GM19240 (cell line): ENCODE measurements around the gene PRCC.
"Not testable (repeated sequence)": the region's sequence is repeated elsewhere in the genome, so short reads cannot be mapped to it uniquely, and the experiment has no call there.

ENCODE experiments used
- DNase-seq: peaks from one replicate; pipeline ENCODE4 v3.0.0; 2011; ENCODE audit warnings: low spot score; ENCODE audit not compliant: insufficient read length

The PRCC gene

DNA sequence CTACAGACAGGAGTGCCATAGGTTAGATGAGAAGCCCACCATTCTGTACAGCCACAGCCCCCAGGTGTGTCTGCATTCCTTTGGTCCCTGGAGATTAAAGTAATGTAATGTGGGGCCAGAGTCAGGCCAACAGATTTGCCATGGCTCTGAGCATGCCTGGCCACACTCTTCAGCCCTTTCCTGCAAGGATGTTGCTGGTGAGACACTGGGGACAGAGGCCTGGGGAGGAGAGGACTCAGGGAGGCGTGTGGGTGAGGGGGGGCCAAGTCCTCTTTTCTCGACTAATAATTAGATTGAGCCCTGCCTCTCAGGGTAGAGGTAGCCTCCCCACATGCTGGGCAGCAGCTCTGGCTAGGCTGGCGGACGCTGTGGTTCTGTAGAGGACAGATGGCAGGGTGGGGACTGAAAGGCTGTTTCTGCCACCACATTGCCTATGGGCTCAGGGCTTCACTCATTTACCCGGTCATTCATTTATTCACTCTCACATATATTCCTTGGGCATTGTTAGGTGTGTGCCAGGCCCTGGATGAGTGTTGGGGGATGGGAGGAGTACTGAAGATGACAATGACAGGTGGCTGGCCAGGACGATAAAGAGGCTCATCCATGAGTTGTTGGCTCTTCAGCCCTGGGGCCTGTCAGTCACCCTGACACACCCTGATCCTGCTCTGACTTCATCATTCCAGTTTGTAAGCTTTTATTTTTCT, 7.1 kb upstream of the PRCC start:
- no peak for DNase-seq

DNA sequence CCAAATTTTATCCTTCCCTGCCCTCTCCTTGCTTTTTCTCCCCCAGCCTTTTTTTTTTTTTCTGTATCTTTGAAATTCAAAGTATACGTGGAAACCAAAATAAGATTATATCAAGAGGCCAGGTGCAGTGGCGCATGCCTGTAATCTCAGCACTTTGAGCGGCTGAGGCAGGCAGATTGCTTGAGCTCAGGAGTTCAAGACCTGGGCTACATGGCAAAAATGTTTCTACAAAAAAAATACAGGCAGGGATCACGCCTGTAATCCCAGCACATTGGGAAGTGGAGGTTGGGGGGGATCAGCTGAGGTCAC, 6.6 kb upstream of the PRCC start:
- no peak for DNase-seq

DNA sequence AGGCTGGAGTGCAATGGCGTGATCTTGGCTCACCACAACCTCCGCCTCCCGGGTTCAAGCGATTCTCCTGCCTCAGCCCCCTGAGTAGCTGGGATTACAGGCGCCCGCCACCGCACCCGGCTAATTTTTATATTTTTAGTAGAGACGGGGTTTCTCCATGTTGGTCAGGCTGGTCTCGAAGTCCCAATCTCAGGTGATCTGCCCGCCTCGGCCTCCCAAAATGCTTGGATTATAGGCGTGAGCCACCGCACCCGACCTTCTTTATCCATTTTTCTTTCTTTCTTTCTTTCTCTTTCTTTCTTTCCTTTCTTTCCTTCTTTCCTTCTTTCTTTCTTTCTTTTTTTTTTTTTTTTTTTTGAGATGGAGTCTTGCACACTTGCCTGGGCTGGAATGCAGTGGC, 2.2 kb upstream of the PRCC start:
- not testable (repeated sequence) for DNase-seq

DNA sequence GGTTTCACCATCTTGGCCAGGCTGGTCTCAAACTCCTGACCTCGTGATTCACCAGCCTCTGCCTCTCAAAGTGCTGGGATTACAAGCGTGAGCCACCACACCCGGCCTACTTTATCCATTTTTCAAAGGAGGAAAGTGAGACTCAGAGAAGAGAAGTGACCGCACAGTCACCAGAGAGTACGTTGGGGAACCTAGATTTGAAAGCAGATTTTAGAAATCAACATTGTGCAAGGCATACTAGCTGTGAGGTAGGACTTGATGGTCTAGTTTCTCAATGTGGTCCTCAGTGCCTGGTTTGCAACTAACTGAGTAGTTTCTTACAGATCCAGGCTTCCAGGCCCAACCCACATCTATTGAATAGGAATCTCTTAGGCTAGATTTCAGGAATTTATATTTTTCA, 1.7 kb upstream of the PRCC start:
- no peak for DNase-seq

DNA sequence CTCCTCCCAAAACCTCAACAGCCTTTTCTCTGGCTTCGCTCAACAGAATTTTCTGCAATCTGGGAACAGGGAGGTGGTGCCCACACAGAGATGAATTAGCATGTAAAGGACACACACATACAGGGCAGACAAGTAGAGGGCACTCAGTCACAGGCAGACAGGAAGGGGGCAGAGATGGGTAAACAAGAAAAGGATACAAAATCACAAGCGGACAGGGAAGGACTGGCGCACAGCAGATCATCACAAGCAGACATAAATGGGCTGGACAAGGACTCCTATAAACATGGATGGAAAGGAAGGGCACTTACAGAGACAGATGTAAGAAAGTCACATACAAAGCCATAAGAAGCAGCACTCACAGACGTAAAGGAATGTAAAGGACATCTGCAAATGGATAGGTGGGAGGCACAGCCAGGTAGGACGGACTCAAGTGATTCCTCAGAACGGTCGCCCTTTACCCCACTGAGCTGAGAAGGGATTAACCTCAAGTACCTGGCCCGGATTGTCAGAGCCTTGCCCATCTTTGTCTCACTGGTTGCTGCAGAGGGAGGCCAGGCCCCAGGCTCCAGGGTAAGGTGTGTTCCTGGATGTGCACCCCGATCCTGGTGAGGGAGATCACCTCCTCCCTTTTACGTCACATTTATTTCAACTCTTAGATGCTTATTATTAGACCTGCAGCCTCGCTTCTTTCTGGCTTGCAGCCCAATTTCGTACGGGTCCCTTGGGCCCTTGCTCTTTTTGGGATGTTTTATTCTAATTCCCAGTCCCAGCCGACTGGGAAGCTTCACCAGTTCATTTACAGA, 836 bp upstream of the PRCC start:
- DNase-seq = no peak

DNA sequence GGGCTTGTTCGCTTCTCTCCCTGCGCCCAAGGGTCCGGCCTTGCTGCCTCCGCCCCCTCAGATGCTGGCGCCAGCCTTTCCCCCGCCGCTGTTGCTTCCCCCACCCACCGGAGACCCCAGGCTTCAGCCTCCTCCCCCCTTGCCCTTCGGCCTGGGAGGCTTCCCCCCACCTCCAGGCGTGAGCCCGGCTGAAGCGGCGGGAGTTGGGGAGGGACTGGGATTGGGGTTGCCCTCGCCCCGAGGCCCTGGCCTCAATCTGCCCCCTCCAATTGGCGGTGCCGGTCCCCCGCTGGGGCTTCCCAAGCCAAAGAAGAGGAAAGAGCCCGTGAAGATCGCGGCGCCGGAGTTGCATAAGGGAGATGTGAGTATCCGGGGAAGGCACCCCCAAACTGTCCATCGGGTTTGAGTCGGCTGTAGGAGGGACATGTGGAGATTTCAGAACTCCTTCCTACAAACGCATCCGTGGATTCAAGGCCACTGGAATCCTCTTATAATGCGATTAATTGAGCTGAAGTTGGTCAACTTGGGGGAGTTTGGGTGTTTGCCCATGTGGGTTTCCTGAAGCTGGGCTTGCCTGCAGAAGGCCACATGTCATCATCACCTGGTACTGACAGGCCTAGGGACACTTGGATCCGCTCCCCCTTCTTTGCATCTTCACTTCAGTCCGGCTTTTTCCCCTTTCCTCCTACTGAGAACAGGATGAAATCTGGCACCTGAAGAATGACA, 707 bp downstream of the PRCC start:
- DNase-seq = no peak

DNA sequence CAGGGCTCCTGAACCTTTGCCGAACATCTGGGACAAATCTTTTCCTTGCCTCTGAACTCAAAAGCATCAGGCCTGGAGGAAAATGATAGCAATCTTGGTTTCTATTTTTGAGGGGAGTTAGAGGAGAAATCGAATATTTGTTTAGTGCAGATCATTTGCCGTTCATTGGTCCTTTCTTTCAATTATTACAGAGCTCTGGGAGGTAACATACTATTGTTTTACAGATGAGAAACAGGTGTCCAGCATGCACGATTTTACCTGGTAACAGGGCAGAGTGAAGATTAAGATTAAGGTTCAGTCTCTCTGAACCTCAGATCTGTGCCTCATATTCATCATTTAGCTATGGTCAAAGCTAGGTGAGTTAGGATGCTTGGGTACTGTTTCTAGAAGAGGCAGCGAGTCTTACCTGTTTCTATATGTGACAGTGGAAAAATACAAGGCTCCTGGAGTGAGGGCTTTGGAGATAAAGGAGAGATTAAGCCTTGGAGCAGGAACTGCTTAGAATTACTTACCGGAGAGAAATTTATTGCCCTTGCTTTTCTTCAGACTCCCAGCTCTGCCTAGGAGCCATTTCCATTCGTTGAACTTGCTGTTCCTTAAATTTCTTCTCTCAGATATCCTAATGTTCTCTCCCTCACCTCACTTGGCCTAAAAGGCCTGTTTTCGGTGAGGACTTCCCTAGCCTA, 1.4 kb downstream of the PRCC start:
- DNase-seq = no peak

DNA sequence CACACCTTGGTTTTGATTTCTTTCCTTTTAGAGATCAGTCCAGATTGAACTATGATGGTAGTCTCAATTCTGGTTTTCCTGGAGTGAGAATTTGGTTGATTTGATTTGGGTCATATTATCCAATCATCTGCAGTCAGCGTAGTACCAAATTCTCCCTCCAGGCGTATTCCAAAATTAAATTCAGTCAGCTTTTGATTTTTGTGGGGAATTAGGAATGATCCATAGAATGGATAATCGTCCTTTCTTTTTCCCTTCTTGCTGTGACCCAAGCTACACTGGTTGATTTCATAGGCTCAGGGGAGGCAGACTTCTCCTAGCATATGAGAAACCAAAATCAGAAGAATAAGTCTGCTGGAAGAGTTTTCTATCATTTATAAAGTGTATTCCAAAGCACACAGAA, 4.9 kb downstream of the PRCC start:
- DNase-seq = no peak

DNA sequence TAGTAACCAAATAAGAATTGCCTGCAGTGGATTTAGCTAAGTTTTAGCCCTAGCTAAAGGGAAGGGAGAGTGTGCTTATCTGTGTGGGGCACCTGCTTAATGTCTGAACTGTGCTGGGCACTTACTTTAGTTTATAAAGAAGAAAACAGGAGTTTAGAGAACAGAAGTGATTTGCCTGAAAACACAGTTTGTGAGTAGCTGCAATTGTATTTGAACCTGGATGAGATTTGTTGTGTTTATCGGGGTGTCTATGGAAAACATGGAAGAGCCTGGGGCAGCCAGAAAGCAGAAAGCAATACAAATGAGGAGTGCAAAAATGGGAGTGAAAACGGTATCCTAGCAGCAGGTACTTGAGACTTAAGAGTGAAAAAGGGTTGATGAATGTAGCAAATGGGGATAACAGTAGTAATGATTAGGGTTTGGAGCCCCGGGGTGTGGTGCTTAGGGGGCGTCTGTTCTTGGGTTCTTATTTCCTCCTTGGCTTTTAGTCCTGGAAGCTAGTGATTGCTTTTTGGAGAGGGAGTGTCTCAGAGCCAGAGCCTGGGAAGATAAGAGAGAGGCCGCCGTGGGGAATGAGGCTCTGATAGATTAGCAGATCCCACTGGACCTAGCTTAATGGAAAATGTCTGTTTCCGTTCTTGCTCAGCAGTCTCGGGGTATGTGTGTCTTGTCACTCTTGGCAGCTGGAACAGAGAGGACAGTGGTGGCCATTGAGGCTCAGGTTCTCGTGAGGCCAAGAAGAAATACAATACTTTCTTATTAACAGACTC, 5.6 kb downstream of the PRCC start:
- no peak for DNase-seq

DNA sequence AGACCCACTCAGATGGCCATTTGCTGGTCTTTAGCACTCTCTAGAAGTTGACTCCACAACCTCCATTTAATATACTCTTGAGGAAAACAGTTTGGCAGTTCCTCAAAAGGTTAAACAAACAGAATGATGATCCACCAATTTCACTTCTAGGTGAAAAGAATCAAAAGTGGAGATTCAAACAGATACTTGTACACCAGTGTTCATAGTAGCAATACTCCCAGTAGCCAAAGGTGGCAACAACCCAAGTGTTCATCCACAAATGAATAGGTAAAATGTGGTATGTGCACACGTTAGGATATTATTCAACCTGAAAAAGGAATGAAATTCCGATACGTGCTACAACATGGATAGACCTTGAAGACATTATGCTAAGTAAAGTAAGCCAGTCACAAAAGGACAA, 6.3 kb downstream of the PRCC start:
- no peak for DNase-seq

DNA sequence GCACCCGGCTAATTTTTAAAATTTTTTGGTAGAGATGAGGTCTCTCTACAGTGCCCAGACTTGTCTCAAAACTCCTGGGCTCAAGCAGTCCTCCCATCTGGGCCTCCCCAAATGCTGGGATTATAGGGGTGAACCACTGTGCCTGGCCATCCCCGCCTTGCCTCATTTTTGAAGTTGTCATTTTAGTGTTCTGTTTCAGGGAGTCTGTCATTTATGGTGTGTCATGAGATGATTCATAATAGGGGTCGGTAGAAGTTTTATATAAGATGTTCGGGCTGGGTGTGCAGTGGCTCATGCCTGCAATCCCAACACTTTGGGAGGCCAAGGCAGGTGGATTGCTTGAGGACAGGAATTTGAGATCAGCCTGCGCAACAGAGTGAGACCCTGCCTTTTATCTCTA, 8.5 kb downstream of the PRCC start:
- no peak for DNase-seq

DNA sequence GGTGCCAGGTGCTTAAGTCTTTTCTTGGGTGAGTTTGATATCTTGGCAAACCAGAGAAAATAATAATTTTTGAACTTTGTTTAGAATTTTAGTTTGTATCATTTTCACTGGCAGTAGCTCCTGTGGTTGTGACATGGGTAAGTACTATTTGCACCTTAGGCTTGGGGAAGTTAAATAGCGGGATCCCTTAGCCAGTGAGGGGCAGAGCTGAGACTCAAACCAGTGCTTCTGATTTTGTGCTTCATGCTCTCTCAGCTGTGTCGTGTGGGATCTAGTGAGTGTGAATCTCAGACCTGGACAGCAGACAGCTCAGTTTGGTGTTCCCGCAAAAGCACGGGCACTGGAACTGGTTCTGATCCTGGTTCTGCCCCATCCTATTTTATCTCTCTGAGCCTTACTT, 9.6 kb downstream of the PRCC start:
- DNase-seq = no peak

DNA sequence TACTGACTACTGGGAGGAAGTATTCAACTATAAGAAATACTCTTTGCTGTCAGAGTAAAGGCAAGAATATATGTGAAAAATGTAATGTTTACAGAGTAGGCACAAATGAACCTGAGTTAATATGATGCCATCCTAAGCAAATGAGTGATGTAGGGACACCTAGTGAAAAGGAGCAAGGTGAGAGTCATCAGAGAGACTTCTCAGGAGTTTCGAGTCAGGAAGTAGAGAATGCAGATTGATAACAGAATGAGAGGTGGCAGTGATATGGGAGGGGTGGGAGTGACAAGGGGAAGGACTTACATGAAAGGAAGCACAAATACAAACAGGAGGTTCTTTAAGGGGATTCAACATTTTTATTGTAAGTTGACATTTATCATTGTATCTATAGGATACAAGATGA, 10.2 kb downstream of the PRCC start:
- DNase-seq = no peak

DNA sequence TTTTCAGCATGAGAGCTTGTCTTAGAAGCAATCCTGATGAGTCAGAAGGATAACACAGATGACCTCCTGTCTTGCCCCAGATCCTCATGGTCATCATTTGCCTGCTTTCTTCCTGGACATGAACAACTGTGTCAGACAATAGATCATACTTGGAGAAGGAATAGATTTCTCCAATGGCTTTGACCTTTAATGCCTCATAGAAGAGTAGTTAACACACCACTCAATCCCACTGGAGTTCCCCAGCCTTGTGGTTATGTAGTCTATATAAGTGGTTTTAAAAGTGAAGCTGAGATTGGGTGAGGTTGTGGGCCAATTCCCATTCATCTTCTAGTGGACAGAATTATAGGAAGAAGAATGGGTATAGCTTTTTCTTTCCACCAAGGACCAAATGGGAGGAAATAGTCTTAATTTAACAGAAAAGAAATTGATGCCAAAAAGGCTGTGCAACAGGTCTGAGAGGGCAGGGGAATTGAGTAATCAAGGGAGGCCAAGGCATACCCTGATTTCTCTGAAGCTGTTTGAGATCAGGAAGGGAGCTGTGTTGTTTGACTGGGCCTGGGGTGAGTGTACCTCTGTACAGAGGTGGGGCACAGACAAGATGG, 14.4 kb downstream of the PRCC start:
- no peak for DNase-seq

DNA sequence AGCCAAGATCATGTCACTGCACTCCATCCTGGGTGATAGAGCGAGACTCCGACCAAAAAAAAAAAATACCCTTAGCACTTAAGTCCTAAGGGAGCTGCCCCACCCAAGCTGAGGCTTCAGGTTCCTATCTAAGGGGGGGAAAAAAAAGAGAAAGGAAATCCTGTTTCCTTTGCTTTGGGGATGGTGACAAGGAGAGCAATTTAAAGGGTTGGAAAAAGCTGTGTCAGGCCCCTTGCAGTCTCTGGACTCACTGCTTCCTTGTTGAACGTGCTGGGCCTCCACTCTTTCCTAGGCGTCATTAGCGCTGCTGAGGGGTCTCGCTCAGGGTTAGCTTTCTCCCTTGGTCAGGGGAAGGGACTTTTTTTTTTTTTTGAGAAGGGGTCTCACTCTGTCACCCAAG, 18.1 kb downstream of the PRCC start:
- no peak for DNase-seq

DNA sequence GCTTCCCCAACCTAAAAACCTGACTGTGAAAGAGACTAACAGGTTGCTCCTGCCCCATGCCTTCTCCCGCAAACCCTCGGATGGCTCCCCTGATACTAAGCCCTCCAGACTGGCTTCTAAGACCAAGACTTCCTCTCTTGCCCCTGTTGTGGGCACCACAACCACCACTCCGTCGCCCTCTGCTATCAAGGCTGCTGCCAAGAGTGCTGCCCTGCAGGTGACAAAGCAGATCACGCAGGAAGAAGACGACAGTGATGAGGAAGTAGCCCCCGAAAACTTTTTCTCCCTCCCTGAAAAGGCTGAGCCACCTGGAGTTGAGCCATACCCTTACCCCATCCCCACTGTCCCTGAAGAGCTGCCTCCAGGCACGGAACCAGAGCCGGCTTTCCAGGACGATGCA, 19.3 kb downstream of the PRCC start:
- no peak for DNase-seq

DNA sequence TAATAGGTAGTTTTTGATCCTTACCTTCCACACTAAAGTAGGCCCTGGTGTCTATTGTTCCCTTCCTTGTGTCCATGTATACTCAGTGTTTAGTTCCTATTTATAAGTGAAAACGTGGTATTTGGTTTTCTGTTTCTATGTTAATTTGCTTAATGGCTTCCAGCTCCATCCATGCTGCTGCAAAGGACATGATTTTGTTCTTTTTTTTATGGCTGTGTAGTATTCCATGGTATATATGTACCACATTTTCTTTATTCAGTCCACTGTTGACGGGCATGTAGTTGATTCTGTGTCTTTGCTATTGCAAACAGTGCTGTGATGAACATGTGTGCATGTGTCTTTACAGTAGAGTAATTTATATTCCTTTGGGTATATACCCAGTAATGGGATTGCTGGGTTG, 20.8 kb downstream of the PRCC start:
- DNase-seq = no peak

DNA sequence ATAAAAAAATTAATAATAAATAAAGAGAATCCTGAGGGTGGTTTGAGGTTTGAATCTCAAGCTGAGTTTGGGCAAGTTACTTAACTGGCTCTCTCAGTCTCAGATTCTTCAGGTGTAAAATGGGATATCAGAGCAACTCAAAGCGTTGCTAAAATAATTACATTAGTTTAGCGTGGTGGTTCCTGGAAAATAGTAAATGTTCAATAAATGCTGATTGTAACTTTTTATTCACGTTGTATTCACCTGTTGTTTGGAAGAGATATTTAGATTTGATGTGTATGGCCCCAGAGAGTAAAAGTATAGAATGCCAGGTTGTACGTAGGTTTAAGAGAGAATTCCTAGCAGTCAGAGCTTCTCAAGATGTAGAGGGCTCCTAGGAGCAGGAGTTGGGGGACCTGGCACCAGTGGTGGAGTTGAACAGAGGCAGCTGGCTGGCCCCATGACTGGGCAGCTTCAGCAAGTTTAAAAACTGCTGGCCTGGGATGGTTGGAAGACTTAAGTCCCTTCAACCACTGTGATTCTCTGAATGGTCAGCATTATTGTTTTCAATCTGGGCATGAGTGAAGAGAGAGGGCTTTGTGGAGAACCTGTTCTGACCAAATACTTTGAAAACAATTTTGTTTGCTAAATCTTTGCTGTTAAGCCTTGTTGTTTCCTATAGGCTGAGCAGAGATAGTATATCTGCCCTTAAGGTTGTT, 22.4 kb downstream of the PRCC start:
- DNase-seq = no peak

DNA sequence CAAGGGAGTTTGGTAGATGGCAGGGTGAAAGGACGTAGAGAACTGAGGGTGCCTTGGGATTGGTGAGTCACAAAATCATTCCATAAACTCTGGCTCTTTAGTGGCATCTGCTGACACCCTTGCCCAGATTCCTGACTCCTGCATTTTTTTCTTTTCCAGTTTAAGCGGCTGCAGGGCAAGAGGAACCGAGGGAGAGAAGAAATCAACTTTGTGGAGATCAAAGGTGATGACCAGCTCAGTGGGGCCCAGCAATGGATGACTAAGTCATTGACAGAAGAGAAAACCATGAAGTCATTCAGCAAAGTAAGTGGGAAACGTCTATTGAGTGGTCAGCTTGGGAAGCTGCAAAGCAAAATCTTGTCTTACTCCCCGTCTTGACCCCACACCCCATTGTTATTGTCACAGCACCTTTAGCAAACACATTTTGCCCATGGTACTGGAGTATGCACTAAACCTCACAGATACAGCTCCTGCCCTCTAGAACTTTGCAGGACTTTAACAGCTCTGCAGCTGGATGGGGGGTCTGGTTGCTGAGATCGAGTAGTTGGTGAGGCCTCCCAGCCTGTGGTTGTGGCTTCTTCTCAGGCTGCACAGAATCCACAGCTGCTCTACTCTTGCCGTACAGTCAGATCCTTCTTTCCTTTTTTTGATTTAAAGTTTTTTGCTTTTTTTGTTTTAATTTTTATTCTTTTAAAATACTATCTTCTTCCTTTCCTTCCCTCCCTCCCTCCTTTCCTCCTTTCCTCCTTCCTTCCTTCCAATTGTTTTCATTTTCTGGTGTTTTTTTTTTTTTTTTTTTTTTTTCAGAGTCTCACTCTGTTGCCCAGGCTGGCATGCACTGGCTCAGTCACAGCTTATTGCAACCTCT, 27.4 kb downstream of the PRCC start:
- DNase-seq = no peak
